Testis (tissue), 2 donors: ENCODE measurements around the gene TPCN2.

Experiments
- CTCF ChIP-seq, 3 experiments: fragments of 450-650 bp in 2 of 3; fragments of 200-600 bp in 1 of 3; sonication (generic) in 1 of 3; IDR thresholded peaks; one replicate each; pipeline ENCODE4 v1.5.1; 2016 to 2019; ENCODE audit warnings: antibody characterized with exemption in 3 of 3, mild to moderate bottlenecking in 2 of 3, moderate library complexity in 1 of 3
- POLR2A ChIP-seq: fragments of 450-650 bp; IDR thresholded peaks from one replicate; pipeline ENCODE4 v1.6.1; 2017; ENCODE audit warnings: antibody characterized with exemption, mild to moderate bottlenecking, moderate library complexity

DNA sequence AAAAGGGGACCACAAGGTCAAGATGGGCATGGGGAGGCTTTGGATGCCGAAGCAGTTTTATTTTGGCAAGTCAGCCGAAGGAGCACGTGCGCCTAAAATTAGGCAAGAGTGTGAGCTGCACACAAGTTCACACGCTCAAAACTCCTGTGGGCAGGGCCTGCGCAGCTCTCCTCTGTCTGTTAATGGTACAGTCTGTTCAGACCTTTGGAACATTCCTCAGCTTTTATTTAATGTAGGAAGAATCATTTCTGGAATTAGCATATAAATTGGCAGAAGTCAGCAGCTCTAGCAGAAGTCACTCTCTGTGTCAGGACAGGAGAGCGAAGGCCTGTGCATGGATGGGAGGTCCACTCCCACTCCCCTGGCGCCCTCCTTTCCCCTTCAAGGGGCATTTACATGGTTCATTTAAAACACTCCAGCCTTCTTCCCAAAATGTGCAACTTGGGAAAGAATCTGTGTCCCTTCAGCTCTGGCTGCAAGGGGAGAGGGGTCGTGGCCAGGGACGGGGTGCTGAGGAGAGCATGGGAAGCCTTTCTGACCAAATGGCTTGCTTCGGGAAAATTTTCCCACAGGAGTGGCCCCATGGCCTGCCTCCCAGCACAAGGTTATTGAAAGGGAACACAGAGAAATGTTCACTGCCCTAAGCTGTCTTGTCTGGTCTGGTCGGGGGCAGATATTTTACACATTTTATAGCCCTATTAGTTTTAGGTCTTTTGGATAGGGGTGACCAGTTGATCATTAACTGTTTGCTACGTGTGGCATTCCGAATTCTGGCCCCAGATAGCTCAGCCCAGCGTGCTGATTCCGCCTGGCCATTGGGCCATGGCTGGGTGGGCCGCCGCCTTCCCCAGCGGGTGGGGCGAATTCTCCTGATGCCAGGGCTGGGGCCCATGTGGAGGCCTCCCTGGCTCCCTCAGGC lies 63.2 kb downstream of the TPCN2 start:
- no peak for TF ChIP-seq CTCF (IDR thresholded peaks at IDR 0.05)
- no peak for TF ChIP-seq POLR2A
